ENCODE measurements around the gene CYP4A22.
A peak's percentile ranks its signal among the peaks of the same experiment; 100 is the strongest.
"Not testable (repeated sequence)": the region's sequence is repeated elsewhere in the genome, so short reads cannot be mapped to it uniquely, and the experiment has no call there.

CYP4A22 gene

GRCh38 chr1:47184822-47185677 lies 47.8 kb downstream of the CYP4A22 start:
- no peak for DNase-seq (ENCODE audit: low read depth)

DNA sequence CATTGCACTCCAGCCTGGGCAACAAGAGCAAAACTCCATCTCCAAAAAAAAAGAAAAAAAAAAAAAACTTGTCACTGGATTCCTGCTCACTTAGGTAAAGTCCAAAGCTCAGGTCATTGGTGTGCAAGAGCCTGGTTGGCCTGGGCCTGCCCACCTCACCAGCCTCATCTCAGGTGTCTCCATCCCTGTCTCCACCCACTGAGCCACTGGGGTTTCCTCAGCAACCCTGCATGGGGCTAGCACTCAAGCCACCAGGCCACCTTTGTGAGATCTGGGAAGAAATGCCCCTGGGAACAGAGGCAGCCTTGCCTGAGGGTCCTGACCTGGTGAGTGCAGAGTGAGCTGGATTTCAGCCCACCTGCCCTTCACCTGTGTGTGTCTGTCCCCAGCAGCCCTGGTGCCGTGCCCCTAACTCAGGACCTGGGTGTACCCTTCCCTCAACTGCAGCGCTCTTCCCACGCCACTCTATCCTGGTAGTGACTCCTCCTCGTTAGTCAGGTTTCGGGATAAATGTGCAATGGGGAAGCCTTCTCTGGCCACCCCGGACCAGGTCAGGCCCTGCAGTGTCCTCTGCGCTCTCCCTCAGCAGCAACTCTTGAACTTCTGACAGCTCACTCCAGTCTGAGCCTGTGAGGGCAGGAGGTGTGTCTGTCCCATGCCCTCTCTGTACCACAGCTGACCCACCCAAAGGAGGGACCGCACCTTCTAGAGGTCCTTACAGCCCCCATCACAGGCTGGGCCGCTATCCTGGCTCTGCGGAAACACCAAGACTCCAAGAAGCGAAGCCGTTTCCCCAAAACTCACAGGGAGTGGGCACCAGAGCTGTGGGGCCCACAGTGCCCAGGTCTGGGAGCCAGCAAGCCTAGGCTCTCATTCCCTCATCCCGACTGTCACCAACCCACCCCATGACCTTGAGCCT lies 49.3 kb downstream of the CYP4A22 start:
- DNase-seq (ENCODE audit: low read depth): no peak

DNA sequence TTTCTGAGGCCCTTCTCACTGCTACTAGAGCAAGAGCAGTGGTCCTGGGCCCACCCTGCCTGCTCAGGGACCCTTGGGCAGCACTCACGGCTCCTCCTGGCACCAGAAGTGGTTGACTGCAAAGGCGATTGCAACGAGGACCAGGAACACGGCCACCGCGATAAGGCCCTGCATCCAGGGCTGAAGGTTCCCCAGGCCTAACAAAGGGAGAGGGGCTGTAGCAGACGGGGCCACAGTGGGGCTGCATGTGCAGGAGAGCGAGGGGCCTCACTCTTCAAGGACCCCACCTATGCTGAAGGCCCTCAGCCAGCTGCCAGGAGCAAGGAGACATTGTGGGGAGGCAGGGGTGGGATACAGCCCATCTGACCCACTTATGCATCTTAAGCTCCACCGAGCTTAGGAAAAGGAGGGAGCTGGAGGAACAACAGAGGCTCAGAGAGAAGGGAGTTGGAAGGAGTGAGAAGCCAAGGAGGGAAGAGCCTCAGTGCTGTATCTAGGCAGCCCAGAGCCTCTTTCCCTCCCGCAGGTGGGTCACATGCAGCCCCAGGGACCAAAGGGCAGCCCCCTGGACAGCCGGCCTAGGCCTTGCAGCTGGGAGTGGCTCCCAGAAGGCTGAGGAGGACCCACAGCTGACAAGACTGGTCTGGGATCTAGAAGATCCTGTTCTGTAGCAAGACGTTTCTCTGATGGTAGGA lies 50.1 kb downstream of the CYP4A22 start:
- no peak for DNase-seq (ENCODE audit: low read depth)

- no peak for DNase-seq (ENCODE audit: low read depth)
These were observed 50.6 kb downstream of the CYP4A22 start for GRCh38 chr1:47187926-47188250.

DNA sequence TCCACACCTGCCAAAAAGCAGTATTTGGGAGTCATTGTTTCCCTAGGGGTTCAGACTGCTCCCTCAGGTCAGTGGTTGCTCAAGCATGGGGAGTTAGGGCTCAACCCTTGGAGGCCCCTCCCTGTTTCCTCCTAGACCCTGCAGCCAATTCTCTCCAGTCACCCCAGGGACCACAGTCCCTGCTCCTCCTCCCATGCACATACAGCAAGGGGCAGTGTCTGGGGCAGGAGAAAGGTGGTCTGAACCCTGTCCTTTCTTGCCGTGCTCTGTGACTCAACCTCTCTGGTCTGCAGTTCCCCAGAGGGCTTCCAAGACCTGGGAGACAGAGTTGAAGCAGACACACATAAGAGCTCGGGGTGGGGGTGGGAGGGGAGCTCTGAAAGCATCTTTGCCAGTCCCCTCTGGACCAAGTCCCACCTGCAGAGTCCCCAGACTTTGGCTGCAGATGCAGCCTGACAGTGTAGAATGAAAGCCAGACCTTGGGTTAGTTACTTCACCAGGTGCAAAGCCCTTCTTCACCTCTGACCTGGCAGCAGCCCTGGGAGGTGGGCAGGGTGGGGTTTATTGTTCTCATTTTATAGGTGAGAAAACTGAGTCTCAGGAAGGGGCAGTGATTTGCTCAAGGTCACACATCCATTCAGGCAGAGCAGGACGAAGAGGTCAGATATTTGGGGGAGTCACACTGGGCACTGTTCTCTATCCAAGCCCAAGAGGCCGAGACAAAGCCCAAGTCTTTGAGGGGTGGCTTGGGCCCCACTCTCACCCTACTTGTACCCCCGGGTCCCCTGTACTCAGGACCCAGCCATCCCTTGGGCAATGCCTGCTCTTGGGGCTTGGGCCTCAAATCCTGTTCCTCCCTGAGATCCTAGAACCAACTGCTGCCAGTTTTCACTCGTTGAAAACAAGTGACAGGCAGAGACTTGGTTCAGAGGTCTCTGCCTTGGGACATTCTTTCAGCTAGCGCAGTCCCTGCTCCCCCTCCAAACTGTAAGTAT lies 51.8 kb downstream of the CYP4A22 start:
- DNase-seq (ENCODE audit: low read depth): no peak

- DNase-seq (ENCODE audit: low read depth): no peak
These were observed 52.7 kb downstream of the CYP4A22 start, which contains the start of gene PDZK1IP1 for GRCh38 chr1:47189844-47190508. Gene PDZK1IP1 (minus strand): TSS chr1:47190036. CDS start chr1:47189932, 104 bp downstream.

GRCh38 chr1:47190509-47190855 lies 53.2 kb downstream of the CYP4A22 start:
- no peak for DNase-seq (ENCODE audit: low read depth)

DNA sequence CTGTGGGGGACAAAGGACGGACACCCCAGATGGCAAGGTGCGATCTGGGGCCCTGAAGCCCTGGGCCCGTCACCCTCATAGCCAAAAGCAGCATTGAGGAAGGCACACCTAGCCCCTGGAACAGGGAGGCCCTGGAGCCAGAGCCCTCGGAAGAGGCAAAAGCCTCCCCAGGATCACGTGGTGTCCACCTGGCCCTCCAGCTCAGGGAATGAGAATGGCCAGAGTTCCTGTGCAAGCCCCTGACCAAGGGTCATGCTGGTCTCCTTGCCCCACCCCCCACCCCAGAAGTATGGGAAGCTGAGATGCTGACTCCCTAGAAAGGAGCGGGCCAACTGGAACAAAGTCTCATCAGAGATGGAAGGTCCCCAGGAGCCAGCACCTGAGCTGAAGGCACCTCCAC lies 53.6 kb downstream of the CYP4A22 start:
- no peak for DNase-seq (ENCODE audit: low read depth)

DNA sequence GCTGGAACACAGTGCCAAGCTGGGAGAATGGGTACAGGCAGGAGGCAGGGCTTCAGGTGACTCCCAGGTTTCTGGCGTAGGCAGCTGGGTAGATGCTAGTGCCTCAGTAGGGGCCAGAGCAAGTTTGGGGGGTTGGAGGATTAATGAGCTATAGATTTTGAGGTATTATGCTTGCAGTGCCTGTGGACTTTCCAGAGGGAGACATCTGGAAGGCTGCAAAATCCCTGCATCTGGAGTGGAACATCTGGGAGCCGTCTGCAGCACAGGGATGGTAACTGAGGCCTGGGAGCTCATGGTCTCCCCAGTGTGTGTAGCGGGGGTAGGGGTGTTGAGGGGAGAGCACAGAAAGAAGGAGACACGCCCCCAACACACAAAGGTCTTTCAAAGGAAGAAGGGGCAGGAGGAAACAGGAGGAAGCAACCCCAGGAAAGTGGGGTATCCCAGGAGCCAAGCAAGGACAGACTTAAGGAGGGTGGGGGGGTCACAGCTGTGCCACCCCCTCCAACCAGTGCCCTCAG lies 54.8 kb downstream of the CYP4A22 start:
- DNase-seq (ENCODE audit: low read depth): no peak

GRCh38 chr1:47192458-47193384 lies 55.5 kb downstream of the CYP4A22 start:
- peak; percentile 95 for DNase-seq (ENCODE audit: low read depth)

DNA sequence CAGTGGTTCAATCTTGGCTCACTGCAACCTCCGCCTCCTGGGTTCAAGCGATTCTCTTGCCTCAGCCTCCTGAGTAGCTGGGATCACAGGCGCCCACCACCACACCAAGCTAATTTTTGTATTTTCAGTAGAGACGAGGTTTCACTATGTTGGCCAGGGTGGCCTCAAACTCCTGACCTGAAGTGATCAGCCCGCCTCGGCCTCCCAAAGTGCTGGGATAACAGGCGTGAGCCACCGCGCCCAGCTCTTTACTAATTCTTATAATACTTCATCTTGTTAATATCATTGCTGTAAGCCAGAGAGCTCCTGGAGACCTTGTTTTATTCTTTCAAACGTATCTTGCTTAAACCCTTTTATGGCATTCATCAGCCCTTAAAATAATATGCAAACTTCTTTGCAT lies 56.3 kb downstream of the CYP4A22 start:
- not testable (repeated sequence) for DNase-seq (ENCODE audit: low read depth)

DNA sequence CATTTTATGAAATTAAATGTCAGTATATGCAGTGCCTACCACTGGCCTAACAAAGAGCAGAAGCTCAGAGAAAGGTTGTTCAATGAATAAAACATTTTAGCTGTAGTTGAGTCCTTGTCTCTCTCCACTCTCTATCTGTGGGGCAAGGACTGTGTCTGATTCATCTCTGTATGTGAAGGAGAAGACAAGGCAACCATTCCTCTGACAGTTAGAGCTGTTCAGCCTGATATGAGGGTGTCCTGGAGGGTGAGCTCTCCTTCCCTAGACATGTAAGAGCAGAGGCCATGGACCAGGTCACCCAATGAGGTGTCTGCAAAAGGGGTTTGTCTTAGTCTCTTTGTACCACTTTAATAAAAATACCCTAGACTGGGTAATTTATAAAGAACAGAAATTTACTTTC lies 57.1 kb downstream of the CYP4A22 start:
- no peak for DNase-seq (ENCODE audit: low read depth)

GRCh38 chr1:47195981-47196380 lies 58.7 kb downstream of the CYP4A22 start:
- not testable (repeated sequence) for DNase-seq (ENCODE audit: low read depth)

GRCh38 chr1:47196622-47197021 lies 59.4 kb downstream of the CYP4A22 start:
- DNase-seq (ENCODE audit: low read depth): no peak

DNA sequence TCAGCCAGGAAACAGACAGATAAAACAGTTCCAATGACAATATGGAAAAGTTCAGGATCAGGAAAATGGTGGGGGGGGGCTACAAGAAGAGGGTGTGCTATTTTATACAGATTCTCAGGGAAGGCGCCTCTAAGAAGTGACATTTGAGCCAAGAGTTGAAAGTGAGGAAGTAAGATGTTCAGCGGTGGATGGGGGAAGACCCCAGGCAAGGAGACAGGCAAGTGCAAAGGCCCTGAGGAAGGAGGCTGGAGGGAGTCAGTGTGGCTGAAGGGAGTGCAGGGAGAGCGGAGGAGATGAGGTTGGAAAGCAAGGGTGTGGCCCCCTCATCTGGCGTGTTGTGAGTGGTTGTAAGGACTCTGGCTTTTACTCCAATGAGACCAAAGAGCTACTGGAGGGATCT lies 61.0 kb downstream of the CYP4A22 start:
- no peak for DNase-seq (ENCODE audit: low read depth)

Data from CMK (cell line).